Endothelial cell of umbilical vein (primary cell): ENCODE measurements around the gene SLC19A1. TPM values are rescaled to one million over a fixed set of nuclear protein-coding genes. Genes with fewer than 3 reads are reported as not detected.

ENCODE experiments used
- BruUV-seq: library from RNA; stranded (reverse); fragments of 400-500 nt; replicated peaks from 2 replicates; lab custom pipeline; 2021; lab: Mats Ljungman, UMichigan
- CTCF ChIA-PET: fragments of 300-600, 350-600 bp; sonication (Branson Sonifier 250); formaldehyde crosslinking; loops from one replicate; lab custom pipeline; 2021; ENCODE audit warnings: antibody characterized with exemption, inconsistent platforms; lab: Charles Lee
- POLR2A ChIA-PET: fragments of 300-600, 350-600 bp; sonication (Branson Sonifier 250); formaldehyde crosslinking; loops from one replicate; lab custom pipeline; 2021; ENCODE audit warnings: antibody characterized with exemption, inconsistent platforms; lab: Charles Lee
- DNase-seq: peaks from one replicate; pipeline ENCODE4 v3.0.0-alpha.2; 2011; ENCODE audit warnings: low read depth, low spot score
- FAIRE-seq: peaks from 2 replicates; lab custom pipeline; 2011; peaks lifted over from hg19 to GRCh38; lab: Jason Lieb, UNC
- H2AFZ ChIP-seq: 2 replicates; pipeline ENCODE4 v1.6.0; 2012; ENCODE audit warnings: low read depth, low read length, control low read depth, inconsistent platforms
- H3K27ac ChIP-seq: 2 replicates; pipeline ENCODE4 v1.5.1; 2011; ENCODE audit warnings: low read depth, mild to moderate bottlenecking, control low read depth, low read length, moderate library complexity; ENCODE audit not compliant: insufficient read depth
- H3K27me3 ChIP-seq, 2 experiments: 2 replicates each; pipeline versions ENCODE4 v1.6.0 to v1.6.1; 2011; ENCODE audit warnings: low read length in 2 of 2, mixed read lengths in 1 of 2; ENCODE audit not compliant: control insufficient read depth in 2 of 2, insufficient read depth in 2 of 2
- H3K36me3 ChIP-seq, 2 experiments: 2 replicates in 1 of 2; 3 replicates in 1 of 2; pipeline ENCODE4 v1.5.1; 2011; ENCODE audit warnings: low read length in 2 of 2, mild to moderate bottlenecking in 1 of 2, moderate library complexity in 1 of 2; ENCODE audit not compliant: control insufficient read depth in 2 of 2, insufficient read depth in 2 of 2; ENCODE audit errors: extremely low read depth in 1 of 2
- H3K4me1 ChIP-seq: 3 replicates; pipeline ENCODE4 v1.5.1; 2011; ENCODE audit warnings: mild to moderate bottlenecking, low read length; ENCODE audit not compliant: control insufficient read depth, insufficient read depth; ENCODE audit errors: extremely low read depth
- H3K4me2 ChIP-seq: 2 replicates; pipeline ENCODE4 v1.6.1; 2011; ENCODE audit warnings: low read length, control low read depth, mixed read lengths; ENCODE audit not compliant: insufficient read depth
- H3K4me3 ChIP-seq, 3 experiments: fragments of 200-600 bp in 1 of 3; sonication (generic), shearing (Covaris generic) in 1 of 3; replicated peaks in 1 of 3; 2 replicates each; pipeline ENCODE4 v1.5.1; 2011 to 2016; ENCODE audit warnings: control low read depth in 3 of 3, low read length in 3 of 3, mild to moderate bottlenecking in 2 of 3, inconsistent platforms in 1 of 3, low read depth in 1 of 3, moderate library complexity in 1 of 3; ENCODE audit not compliant: insufficient read depth in 1 of 3
- H3K79me2 ChIP-seq: 2 replicates; pipeline ENCODE4 v1.6.0; 2012; ENCODE audit warnings: low read length, inconsistent platforms; ENCODE audit not compliant: control insufficient read depth, insufficient read depth
- H3K9ac ChIP-seq: replicated peaks from 2 replicates; pipeline ENCODE3; 2011; ENCODE audit warnings: low read length, control low read depth; ENCODE audit not compliant: insufficient read depth; ENCODE audit errors: extremely low read depth
- H3K9me1 ChIP-seq: replicated peaks from 3 replicates; pipeline ENCODE4 v1.6.0; 2011; ENCODE audit warnings: mild to moderate bottlenecking, low read length; ENCODE audit not compliant: control insufficient read depth, insufficient read depth; ENCODE audit errors: extremely low read depth
- H3K9me3 ChIP-seq: replicated peaks from 2 replicates; pipeline ENCODE4 v1.5.1; 2012; ENCODE audit warnings: low read length, inconsistent platforms; ENCODE audit not compliant: control insufficient read depth, insufficient read depth
- H4K20me1 ChIP-seq: replicated peaks from 2 replicates; pipeline ENCODE3; 2011; ENCODE audit warnings: mild to moderate bottlenecking, low read length; ENCODE audit not compliant: control insufficient read depth, insufficient read depth; ENCODE audit errors: extremely low read depth
- CTCF ChIP-seq, 2 donors: IDR thresholded peaks; 1 replicate in 1 of 2; 2 replicates in 1 of 2; pipeline ENCODE4 v1.5.1; 2011; ENCODE audit warnings: low read length in 2 of 2, mild to moderate bottlenecking in 2 of 2, moderate library complexity in 2 of 2, control low read depth in 1 of 2, inconsistent platforms in 1 of 2, low read depth in 1 of 2; ENCODE audit not compliant: insufficient read depth in 1 of 2; ENCODE audit errors: extremely low read depth in 1 of 2
- EZH2 ChIP-seq: IDR thresholded peaks from 2 replicates; pipeline ENCODE4 v1.6.1; 2012; ENCODE audit warnings: borderline replicate concordance, low read depth, mild to moderate bottlenecking, moderate library complexity, low read length, inconsistent platforms; ENCODE audit not compliant: severe bottlenecking
- FOS ChIP-seq: IDR thresholded peaks from 2 replicates; pipeline ENCODE4 v1.6.1; 2011; ENCODE audit warnings: mild to moderate bottlenecking, low read length, moderate library complexity, borderline replicate concordance; ENCODE audit not compliant: insufficient read depth
- MAX ChIP-seq: IDR thresholded peaks from 2 replicates; pipeline ENCODE4 v1.6.1; 2011; ENCODE audit not compliant: insufficient read depth, insufficient read length
- MYC ChIP-seq: IDR thresholded peaks from one replicate; pipeline ENCODE4 v1.6.1; 2011; ENCODE audit warnings: mild to moderate bottlenecking, low read depth, low read length
- POLR2A ChIP-seq: IDR thresholded peaks from 2 replicates; pipeline ENCODE4 v1.6.1; 2012; ENCODE audit warnings: low read depth, mild to moderate bottlenecking, control low read depth, low read length
- POLR2AphosphoS5 ChIP-seq: IDR thresholded peaks from 2 replicates; pipeline ENCODE4 v1.6.1; 2012; ENCODE audit warnings: low read depth, mild to moderate bottlenecking, control low read depth, low read length, moderate library complexity; ENCODE audit not compliant: insufficient read depth
- dilution Hi-C: fragments of 300-500 bp; cut with MboI; formaldehyde crosslinking; loops from one replicate; pipeline ENCODE4 v1.15.0; 2019; ENCODE audit warnings: low sequenced_read_pairs; ENCODE audit not compliant: extremely low pct_ligation_motif_present
- intact Hi-C: fragments of 100-400 bp; cut with micrococcal nuclease; formaldehyde crosslinking; loops from one replicate; pipeline ENCODE4 v1.10.0; 2022
- polyA plus RNA-seq, 4 experiments: library from polyadenylated mRNA; depleted of rRNA in 3 of 4; stranded (reverse) in 3 of 4; unstranded in 1 of 4; fragments of >200 nt; gene quantifications; 2 replicates each; pipeline versions ENCODE4 v1.2.1 to v1.2.3, GENCODE V29; 2011 to 2012; ENCODE audit warnings: missing spikeins in 1 of 4
- total RNA-seq: library from RNA; stranded (reverse); gene quantifications from 2 replicates; pipeline ENCODE4 v1.2.3, GENCODE V29; 2021

SLC19A1 gene
- total and polyA plus RNA-seq, 2 donors (not counting 3 experiments of a cell fraction or from before 2014, with no cell fraction given), result 36.3 to 54.6 TPM

GRCh38 chr21:45476582-45476981 is 65.7 kb downstream of the SLC19A1 start:
- H3K4me2 ChIP-seq, result no peak overlapping the region
- TF ChIP-seq EZH2 (no peak), FOS (no peak), MAX (no peak), CTCF (IDR thresholded peaks at IDR 0.05; ENCODE audit: extremely low read depth in 1 of 2, insufficient read depth in 1 of 2, low read depth in 1 of 2, low read length in 2 of 2) (no peak), POLR2A (no peak), MYC (no peak), POLR2AphosphoS5 (no peak)
- no peak overlapping the region for H3K4me3 ChIP-seq
- no peak for DNase-seq
- no peaks in the 10 kb centered on the region for H3K9me1 ChIP-seq
- H4K20me1 ChIP-seq, result no peaks in the 10 kb centered on the region
- dilution Hi-C loops, result no loop called here
- intact Hi-C loops, result loop anchor here (10.0 kb wide), 1 partner anchor 58 kb away; no protein-coding TSS in a partner anchor
- no peak overlapping the region for H3K9ac ChIP-seq
- H3K79me2 ChIP-seq, result peaks cover 16% of the 10 kb centered on the region
- no peaks in the 10 kb centered on the region for H3K9me3 ChIP-seq
- peaks cover 10% of the 10 kb centered on the region for H3K4me1 ChIP-seq
- no peaks in the 10 kb centered on the region for H3K27me3 ChIP-seq
- no peak overlapping the region for H3K27ac ChIP-seq
- FAIRE-seq, result peak; percentile 12
- H2AFZ ChIP-seq, result no peak overlapping the region
- POLR2A ChIA-PET, result no interaction called here
- CTCF ChIA-PET, result no interaction called here
- peaks cover 3 to 33% of the 10 kb centered on the region in 2 experiments for H3K36me3 ChIP-seq
- no TSS peak for BruUV-seq
